Amniotic epithelial cell (primary cell): Measurements from ENCODE around the gene CALB2.
"Not testable (repeated sequence)": the region's sequence is repeated elsewhere in the genome, so short reads cannot be mapped to it uniquely, and the experiment has no call there.

Source experiments
- DNase-seq: peaks from one replicate; pipeline ENCODE4 v3.0.0-alpha.2; 2010; ENCODE audit warnings: low read depth

Gene CALB2

GRCh38 chr16:71358464-71358998 lies at the start of gene CALB2:
TSS of gene CALB2 (plus strand) at chr16:71358723. CDS start at chr16:71358793, 70 bp downstream.
- peak; percentile 21 for DNase-seq

GRCh38 chr16:71311553-71312158 lies 46.9 kb upstream of the CALB2 start:
- no peak for DNase-seq

DNA sequence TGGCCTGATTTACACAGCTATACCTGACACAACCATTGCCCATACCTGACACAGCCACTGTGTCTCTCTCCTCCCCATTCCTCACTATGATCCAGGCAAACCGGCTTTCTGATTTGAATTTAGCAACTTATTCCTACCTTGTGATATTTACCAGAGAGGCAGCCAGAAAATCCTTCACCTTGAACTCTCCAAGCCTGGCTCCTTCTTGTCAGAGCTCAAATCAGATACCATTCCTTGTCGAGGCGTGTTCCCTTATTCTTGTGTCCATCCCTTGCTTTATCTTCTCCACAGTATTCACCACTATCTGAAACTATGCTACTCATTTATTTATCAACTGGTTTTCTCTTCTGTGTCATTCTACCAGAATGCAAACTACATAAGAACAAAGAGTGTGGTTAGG lies 44.9 kb upstream of the CALB2 start:
- not testable (repeated sequence) for DNase-seq

GRCh38 chr16:71315269-71315668 lies 43.3 kb upstream of the CALB2 start:
- no peak for DNase-seq

DNA sequence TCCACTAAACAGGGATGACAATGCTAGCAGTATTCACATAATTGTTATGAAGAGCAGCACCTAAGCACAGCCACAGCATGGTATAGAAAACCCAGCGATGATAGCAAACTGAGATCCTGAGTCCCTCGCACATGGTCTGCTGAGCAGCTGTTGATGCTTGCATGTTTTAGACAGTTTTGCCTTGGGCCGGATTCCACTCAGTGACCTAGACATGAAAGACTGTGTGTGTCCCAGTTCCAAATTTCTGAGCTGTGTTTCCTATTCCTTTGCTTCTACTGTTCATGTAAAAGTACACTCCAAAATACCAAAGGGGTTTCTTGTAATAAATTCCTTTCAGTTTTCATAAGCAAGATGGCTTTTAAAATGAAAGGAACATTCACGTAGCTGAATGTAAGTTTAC lies 38.5 kb upstream of the CALB2 start:
- no peak for DNase-seq

DNA sequence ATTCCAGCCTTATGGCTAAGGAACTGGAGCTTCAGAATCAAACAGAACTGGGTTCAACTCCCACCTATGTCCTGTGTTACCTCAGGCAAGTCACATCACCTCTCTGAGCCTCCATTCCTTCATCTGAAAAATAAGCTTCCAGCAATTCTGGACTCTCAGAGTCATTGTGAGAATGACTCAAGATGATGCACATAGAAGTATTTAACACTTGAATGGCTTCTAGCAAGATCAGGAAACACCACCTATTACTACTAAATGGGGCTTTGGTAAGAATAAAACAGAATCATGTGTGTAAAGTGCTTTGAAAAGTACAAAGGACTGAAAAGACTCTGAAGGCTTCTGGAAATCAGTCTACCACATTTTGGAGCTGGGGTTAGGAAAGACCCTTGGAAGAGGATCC lies 30.8 kb upstream of the CALB2 start:
- no peak for DNase-seq

GRCh38 chr16:71328151-71328550 lies 30.4 kb upstream of the CALB2 start:
- DNase-seq = no peak

GRCh38 chr16:71337631-71338030 lies 20.9 kb upstream of the CALB2 start:
- DNase-seq = no peak

DNA sequence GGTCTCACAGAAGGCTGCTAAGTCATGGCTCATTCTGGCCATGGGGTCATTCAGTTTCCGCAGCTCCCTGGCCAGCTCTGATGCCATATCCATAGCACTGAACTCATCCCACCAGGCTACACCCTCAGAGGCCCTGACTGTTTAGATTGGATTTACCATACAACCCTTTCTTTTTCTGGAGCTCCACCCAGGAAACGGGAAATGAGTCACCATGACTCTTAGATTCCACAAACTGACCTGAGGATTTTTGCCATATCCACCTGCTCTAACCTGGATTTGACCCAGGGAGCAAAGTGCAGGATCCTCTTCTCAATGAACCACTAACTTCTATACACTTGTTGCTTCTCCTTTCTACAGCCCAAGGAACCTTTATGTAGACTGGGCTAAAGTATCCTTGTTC lies 20.3 kb upstream of the CALB2 start:
- no peak for DNase-seq

- DNase-seq = no peak
Observed at GRCh38 chr16:71338632-71339031, 19.9 kb upstream of the CALB2 start.

DNA sequence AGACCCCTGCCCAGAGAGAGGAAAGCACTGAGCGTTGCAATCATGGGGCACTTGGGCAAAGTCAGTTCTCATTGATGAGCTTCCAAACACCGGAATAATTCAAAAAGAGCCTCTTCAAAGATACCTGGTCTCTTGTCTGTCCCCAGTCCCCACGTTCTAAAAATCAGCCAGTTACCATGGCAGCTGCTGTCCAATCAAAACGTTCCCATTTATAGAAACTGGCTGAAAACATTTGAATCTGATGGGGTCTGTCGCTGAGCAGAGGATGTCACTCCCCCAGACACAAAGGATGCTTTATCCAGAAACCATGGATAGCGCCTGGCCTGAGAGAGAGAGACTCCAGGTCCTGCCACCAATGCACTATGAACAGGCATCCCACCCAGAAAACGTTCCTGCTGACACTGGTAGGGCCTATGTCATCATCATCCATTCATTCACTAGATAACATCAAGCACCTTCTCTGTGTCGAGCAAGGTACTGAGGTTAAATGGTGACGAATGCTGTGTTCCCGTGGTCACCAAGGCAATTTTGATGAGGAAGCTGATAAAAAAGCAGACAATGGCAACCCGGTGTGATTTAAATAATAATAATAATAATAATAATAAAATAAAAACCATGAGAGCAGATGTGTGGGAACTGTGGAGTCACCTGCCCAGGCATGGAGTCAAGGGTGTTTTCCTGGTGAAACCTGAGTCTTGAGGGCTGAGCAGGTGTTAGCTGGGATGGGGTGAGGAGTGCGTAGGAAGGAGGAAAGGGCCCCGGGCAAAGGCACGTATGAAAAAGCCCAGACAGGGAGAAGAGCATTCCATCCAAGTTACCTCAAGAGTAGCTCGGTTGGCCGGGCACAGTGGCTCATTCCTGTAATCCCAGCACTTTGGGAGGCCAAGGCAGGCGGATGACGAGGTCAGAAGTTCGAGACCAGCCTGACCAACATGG lies 19.0 kb upstream of the CALB2 start:
- no peak for DNase-seq

GRCh38 chr16:71340406-71340805 lies 18.1 kb upstream of the CALB2 start:
- no peak for DNase-seq

DNA sequence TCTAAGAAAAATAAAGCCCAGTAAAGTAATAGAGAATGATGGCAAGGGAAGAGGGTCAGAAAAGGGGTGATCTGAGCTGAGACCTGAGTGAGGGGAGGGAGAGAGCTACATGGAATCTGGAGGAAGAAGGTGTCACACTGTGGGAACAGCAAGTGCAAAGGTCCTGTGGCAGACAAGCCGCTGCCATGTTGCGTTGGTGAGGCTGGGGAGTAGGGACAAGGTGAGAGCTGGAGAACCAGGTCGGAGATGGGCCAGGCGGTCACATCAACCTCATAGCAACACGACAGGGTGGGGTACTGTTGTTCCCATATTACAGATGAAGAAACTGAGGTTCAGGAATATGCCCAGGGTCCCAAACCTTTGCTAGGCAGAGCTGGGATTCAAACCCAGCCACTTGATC lies 16.6 kb upstream of the CALB2 start:
- no peak for DNase-seq

GRCh38 chr16:71343078-71343477 lies 15.4 kb upstream of the CALB2 start:
- DNase-seq = no peak

- DNase-seq = no peak
Observed at GRCh38 chr16:71344315-71344905, 14.1 kb upstream of the CALB2 start.

- no peak for DNase-seq
Observed at GRCh38 chr16:71345031-71345430, 13.5 kb upstream of the CALB2 start.

- no peak for DNase-seq
Observed at GRCh38 chr16:71347146-71347545, 11.4 kb upstream of the CALB2 start.

- no peak for DNase-seq
Observed at GRCh38 chr16:71348262-71349085, 10.0 kb upstream of the CALB2 start.

DNA sequence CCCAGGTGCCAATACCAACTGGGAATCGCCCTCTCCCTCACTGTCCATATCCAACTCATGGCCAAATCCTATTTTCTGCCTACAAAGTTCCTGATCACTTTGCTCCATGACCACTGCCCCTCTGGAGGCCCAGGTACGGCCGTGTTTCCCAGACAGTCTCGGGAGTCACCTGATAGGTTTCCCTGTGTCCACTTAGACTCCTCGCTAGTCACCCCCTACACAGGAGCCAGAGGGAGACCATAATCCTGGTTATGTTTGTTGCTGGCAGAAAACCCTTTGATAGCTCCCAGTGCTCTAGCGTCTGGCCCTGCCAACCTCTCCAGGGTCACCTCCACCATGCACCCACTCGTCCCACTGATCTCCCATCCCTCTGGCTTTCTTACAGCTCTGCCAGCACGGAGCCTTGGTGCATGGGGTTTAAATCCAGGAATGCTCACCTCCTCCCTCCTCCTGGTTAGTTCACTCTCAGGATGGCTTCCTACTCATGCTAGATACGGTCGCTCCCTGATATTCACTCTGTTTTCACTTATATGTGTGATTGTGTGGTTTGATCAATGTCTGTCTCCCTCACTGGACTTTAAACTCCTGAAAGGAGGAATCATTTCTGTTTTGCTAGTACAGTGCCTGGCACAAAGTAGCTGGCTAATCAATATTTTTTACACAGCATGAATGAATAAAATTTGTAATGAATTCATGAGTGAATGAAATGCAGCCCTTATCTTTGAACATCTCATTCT lies 7.5 kb upstream of the CALB2 start:
- no peak for DNase-seq

DNA sequence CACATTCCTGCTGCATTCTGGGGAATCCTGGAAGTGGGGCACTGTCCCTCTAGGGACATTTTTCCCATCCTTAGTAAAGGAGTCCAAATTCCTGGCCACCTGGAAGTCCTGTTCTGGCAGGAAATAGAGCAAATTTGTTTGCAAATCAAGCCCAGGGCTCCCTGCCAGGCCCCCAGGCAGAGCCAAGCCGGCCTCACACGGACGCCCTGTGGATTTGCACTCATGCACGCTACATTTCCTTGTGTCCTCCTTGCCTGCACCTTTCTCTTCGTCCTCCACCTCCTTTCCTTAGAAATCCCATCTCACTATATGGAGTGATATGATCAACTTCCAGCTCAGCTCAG lies 7.0 kb upstream of the CALB2 start:
- no peak for DNase-seq

DNA sequence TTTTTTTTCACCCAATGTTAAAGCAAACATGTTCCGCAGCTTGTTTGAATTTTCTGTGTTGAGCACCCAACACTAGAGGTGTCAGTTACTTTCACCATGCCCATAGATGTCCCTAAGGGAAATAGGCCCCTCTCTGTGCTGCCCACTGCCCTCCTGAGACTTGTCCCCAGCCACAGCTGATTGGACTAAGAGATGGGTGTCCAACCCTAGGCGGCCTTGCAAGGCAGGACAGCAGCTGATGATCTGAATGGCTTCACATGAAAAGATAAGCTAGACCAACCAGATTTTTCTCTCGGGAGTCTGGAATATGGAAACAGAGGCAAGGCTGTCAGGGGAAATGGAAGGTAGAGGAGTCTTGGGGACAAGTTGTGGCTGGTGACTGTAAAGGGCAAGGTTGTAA lies 6.1 kb upstream of the CALB2 start:
- no peak for DNase-seq
